Chondrocyte (in vitro differentiated cells): ENCODE data around the gene PDE9A. TPM values are rescaled to one million over a fixed set of nuclear protein-coding genes. Genes with fewer than 3 reads are reported as not detected.
"Not testable (repeated sequence)": the region's sequence is repeated elsewhere in the genome, so short reads cannot be mapped to it uniquely, and the experiment has no call there.

Source experiments
- DNase-seq: peaks from one replicate; pipeline ENCODE4 v3.0.0; 2021; ENCODE audit warnings: mixed read lengths, low spot score
- H3K27ac Mint-ChIP-seq: one replicate; pipeline ENCODE4 v1.8.0; 2021; ENCODE audit warnings: mild to moderate bottlenecking, moderate library complexity, mixed read lengths; ENCODE audit not compliant: unreplicated experiment
- H3K27me3 Mint-ChIP-seq: 2 replicates; pipeline ENCODE4 v1.8.0; 2021; ENCODE audit warnings: low read depth, mixed read lengths
- H3K36me3 Mint-ChIP-seq: 2 replicates; pipeline ENCODE4 v1.8.0; 2021; ENCODE audit warnings: low read depth, mixed read lengths
- H3K4me1 Mint-ChIP-seq: 2 replicates; pipeline ENCODE4 v1.8.0; 2021; ENCODE audit warnings: low read depth, mild to moderate bottlenecking, mixed read lengths
- H3K4me3 Mint-ChIP-seq: one replicate; pipeline ENCODE4 v1.8.0; 2021; ENCODE audit warnings: mild to moderate bottlenecking, moderate library complexity, mixed read lengths; ENCODE audit not compliant: unreplicated experiment
- H3K9me3 Mint-ChIP-seq: 2 replicates; pipeline ENCODE4 v1.8.0; 2021; ENCODE audit warnings: low read depth, mixed read lengths
- CTCF ChIP-seq: fragments of 200-600 bp; sonication (generic); IDR thresholded peaks from 2 replicates; pipeline ENCODE4 v1.5.0; 2021; ENCODE audit warnings: antibody characterized with exemption, mild to moderate bottlenecking, moderate library complexity
- total RNA-seq: library from RNA; stranded (reverse); gene quantifications from 3 replicates; pipeline ENCODE4 v1.2.1, GENCODE V29; 2021

The PDE9A gene
- total RNA-seq, 1 donor from 2014 or later = 0.60 TPM

DNA sequence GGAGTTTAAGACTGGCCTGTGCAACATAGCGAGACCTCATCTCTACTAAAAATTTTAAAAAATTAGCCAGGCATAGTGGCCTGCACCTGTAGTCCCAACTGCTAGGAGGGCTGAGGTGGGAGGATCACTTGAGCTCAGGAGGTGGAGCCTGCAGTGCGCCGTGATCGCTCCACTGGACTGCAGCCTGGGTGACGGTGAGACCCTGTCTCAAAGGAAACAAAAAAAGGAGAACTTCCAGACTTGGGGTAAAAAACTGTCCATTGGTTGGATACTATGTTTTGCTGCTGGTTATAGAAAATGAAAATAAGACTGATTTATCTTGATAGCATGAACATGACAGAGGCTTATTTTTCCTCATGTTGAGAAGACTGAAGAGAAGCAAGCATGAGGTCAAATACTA is 146.5 kb downstream of the PDE9A start:
- H3K4me3 Mint-ChIP-seq = no peak overlapping the region
- H3K36me3 Mint-ChIP-seq = no peaks in the 10 kb centered on the region
- H3K4me1 Mint-ChIP-seq = no peaks in the 10 kb centered on the region
- no peak for TF ChIP-seq CTCF
- DNase-seq = no peak
- no peaks in the 10 kb centered on the region for H3K9me3 Mint-ChIP-seq
- H3K27me3 Mint-ChIP-seq = peaks cover 23% of the 10 kb centered on the region
- H3K27ac Mint-ChIP-seq = no peak overlapping the region

GRCh38 chr21:42801616-42802015 is 148.2 kb downstream of the PDE9A start:
- peaks cover 13% of the 10 kb centered on the region for H3K27me3 Mint-ChIP-seq
- H3K4me1 Mint-ChIP-seq, DNase-seq, H3K9me3 Mint-ChIP-seq, H3K36me3 Mint-ChIP-seq, H3K27ac Mint-ChIP-seq, H3K4me3 Mint-ChIP-seq: not testable (repeated sequence)

DNA sequence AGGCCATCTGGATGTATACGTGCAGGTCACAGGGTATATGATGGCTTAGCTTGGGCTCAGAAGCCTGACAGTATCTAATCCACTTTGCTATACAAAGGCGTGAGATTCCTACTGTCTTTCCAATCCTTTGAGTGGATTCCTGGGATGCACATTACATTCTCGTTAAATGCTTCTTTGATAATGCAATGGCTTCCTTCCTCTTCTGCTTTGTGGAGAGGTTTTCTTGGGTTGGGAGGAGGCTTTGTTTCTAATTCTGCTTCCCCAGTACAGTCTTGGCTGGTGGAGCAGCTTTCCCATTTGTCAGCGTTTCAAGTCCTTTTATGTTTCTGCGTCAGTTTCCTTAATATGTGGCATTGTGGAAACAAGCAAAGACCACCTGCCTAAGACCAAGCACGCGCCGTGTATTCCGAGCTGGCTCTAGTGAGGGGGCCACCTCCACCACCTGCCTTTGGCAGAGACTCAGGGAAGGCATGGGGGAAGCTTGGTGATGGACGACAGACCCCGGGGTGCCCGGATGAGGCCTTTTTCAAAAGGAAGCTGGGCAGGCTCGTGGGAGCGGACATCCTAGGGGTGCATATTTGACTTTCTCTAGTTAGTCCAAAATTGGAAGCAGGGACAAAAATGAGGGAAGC is 153.2 kb downstream of the PDE9A start:
- no peak overlapping the region for H3K4me3 Mint-ChIP-seq
- peaks cover 26% of the 10 kb centered on the region for H3K27me3 Mint-ChIP-seq
- no peak overlapping the region for H3K27ac Mint-ChIP-seq
- DNase-seq = no peak
- H3K36me3 Mint-ChIP-seq = no peaks in the 10 kb centered on the region
- H3K4me1 Mint-ChIP-seq = no peaks in the 10 kb centered on the region
- no peak for TF ChIP-seq CTCF
- H3K9me3 Mint-ChIP-seq = no peaks in the 10 kb centered on the region

- not testable (repeated sequence) for H3K9me3 Mint-ChIP-seq
Observed at GRCh38 chr21:42807293-42807895, 154.0 kb downstream of the PDE9A start.

DNA sequence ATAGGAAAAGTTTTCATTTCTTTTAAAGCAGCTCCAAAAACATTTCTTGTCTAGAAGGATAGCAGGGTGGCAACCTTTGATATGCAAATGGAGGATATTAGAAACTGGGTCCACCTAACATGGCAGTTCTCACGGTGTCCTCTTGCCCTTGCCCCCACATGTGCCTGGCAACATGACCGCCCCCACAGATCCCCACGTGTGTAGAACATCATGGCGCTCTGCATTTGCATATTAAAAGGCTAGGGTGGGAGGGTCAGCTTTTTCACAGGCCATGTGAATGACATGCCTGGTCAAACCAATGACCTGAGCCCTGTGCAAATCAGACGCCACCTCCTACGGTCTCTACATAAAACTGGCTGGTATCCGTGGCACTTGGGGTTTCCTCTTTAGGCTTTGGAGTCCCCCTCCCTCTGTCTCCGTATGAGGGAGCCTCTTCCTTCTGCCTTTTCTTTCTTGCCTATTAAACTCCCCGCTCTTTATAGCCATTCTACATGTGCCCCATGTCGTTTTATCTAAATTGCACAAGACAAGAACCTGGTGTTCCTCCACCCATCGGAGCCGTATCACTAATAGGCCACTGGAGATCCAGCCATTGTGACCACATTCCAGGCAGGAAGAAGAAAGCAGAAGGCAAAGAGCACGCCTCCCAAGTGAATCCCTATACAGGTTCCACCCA is 154.7 kb downstream of the PDE9A start:
- Mint-ChIP-seq H3K27ac (no peak overlapping the region), H3K36me3 (no peaks in the 10 kb centered on the region), H3K9me3 (no peaks in the 10 kb centered on the region), H3K27me3 (peaks cover 35% of the 10 kb centered on the region), H3K4me1 (no peaks in the 10 kb centered on the region), H3K4me3 (no peak overlapping the region)
- no peak for DNase-seq
- no peak for TF ChIP-seq CTCF

More at GRCh38 chr21:42807293-42807895, 154.0 kb downstream of the PDE9A start:
- peaks cover 33% of the 10 kb centered on the region for H3K27me3 Mint-ChIP-seq
- not testable (repeated sequence) for DNase-seq, H3K27ac Mint-ChIP-seq, H3K4me1 Mint-ChIP-seq, H3K4me3 Mint-ChIP-seq, H3K36me3 Mint-ChIP-seq

- DNase-seq = no peak
- no peak for TF ChIP-seq CTCF
- Mint-ChIP-seq H3K27ac (no peak overlapping the region), H3K36me3 (no peaks in the 10 kb centered on the region), H3K4me1 (no peaks in the 10 kb centered on the region), H3K27me3 (peaks cover 35% of the 10 kb centered on the region), H3K4me3 (no peak overlapping the region), H3K9me3 (no peaks in the 10 kb centered on the region)
Observed at GRCh38 chr21:42809171-42809570, 155.8 kb downstream of the PDE9A start.
